GM23338 (cell line): ENCODE measurements around the gene GPI. TPM values are rescaled to one million over a fixed set of nuclear protein-coding genes. Genes with fewer than 3 reads are reported as not detected.

ENCODE experiments used
- ATAC-seq: fragments of 200-7000 bp; cut with Tn5 transposase; 3 replicates; pipeline ENCODE4 v1.9.1; 2020
- DNase-seq: peaks from one replicate; pipeline ENCODE4 v3.0.0-alpha.2; 2015; ENCODE audit warnings: low spot score
- H2AFZ ChIP-seq: fragments of 200-600 bp; sonication (generic); 2 replicates; pipeline ENCODE4 v1.8.0; 2016; ENCODE audit warnings: antibody characterized with exemption, mild to moderate bottlenecking, moderate library complexity
- H3F3A ChIP-seq: fragments of 200-600 bp; sonication (generic); replicated peaks from 2 replicates; pipeline ENCODE4 v1.8.0; 2017; ENCODE audit warnings: antibody characterized with exemption, mixed run types, low read depth
- H3K27ac ChIP-seq: fragments of 200-600 bp; sonication (generic); 2 replicates; pipeline ENCODE4 v1.6.1; 2016; ENCODE audit warnings: low read depth
- H3K27me3 ChIP-seq: fragments of 200-600 bp; sonication (generic); 2 replicates; pipeline ENCODE4 v1.8.0; 2016; ENCODE audit warnings: mild to moderate bottlenecking, mixed run types, moderate library complexity; ENCODE audit not compliant: insufficient read depth
- H3K36me3 ChIP-seq: fragments of 200-600 bp; sonication (generic); 2 replicates; pipeline ENCODE4 v1.8.0; 2016; ENCODE audit warnings: mild to moderate bottlenecking; ENCODE audit not compliant: insufficient read depth
- H3K4me1 ChIP-seq: fragments of 200-600 bp; sonication (generic); 2 replicates; pipeline ENCODE4 v1.8.0; 2016; ENCODE audit warnings: mild to moderate bottlenecking, moderate library complexity; ENCODE audit not compliant: insufficient read depth
- H3K4me2 ChIP-seq: fragments of 200-600 bp; sonication (generic); 2 replicates; pipeline ENCODE4 v1.7.1; 2017; ENCODE audit warnings: mixed run types
- H3K4me3 ChIP-seq: fragments of 200-600 bp; sonication (generic); 2 replicates; pipeline ENCODE4 v1.6.1; 2016; ENCODE audit warnings: mixed run types
- H3K79me2 ChIP-seq: fragments of 200-600 bp; sonication (generic); replicated peaks from 2 replicates; pipeline ENCODE4 v1.8.0; 2017; ENCODE audit warnings: mild to moderate bottlenecking; ENCODE audit not compliant: insufficient read depth
- H3K9me2 ChIP-seq: fragments of 200-600 bp; sonication (generic); 2 replicates; pipeline ENCODE4 v1.8.0; 2017; ENCODE audit not compliant: insufficient read depth
- H4K20me1 ChIP-seq: fragments of 200-600 bp; sonication (generic); replicated peaks from 2 replicates; pipeline ENCODE4 v1.8.0; 2017; ENCODE audit warnings: mild to moderate bottlenecking; ENCODE audit not compliant: insufficient read depth
- H3K27ac Mint-ChIP-seq: 2 replicates; pipeline ENCODE4 v1.8.0; 2020; ENCODE audit warnings: inconsistent platforms, mild to moderate bottlenecking, moderate library complexity, mixed read lengths
- H3K27me3 Mint-ChIP-seq: 3 replicates; pipeline ENCODE4 v1.8.0; 2022; ENCODE audit warnings: low read depth, mild to moderate bottlenecking, moderate library complexity, mixed read lengths, inconsistent platforms; ENCODE audit not compliant: insufficient read depth, poor library complexity
- H3K36me3 Mint-ChIP-seq: 3 replicates; pipeline ENCODE4 v1.8.0; 2021; ENCODE audit warnings: low read depth, mild to moderate bottlenecking, inconsistent platforms, moderate library complexity, mixed read lengths
- H3K4me1 Mint-ChIP-seq: 3 replicates; pipeline ENCODE4 v1.8.0; 2020; ENCODE audit warnings: mild to moderate bottlenecking, inconsistent platforms, mixed read lengths
- H3K4me3 Mint-ChIP-seq: 3 replicates; pipeline ENCODE4 v1.8.0; 2021; ENCODE audit warnings: moderate library complexity, mild to moderate bottlenecking, inconsistent platforms, mixed read lengths
- H3K9me3 Mint-ChIP-seq: 3 replicates; pipeline ENCODE4 v1.8.0; 2020; ENCODE audit warnings: moderate library complexity, mild to moderate bottlenecking, inconsistent platforms, mixed read lengths
- CREB1 ChIP-seq: fragments of 250-450 bp; sonication (Bioruptor Pico); IDR thresholded peaks from 2 replicates; pipeline ENCODE4 v1.5.0; 2020; ENCODE audit warnings: low read depth, mild to moderate bottlenecking, moderate library complexity
- CTCF ChIP-seq, 2 experiments: fragments of 200-600 bp in 1 of 2; sonication (generic) in 1 of 2; conservative IDR thresholded peaks; 2 replicates each; pipeline versions ENCODE4 v1.5.1 to v1.6.1; 2016 to 2017; ENCODE audit warnings: antibody characterized with exemption in 2 of 2, low read depth in 2 of 2, mild to moderate bottlenecking in 2 of 2, moderate library complexity in 1 of 2
- EZH2 ChIP-seq: fragments of 200-600 bp; sonication (generic); IDR thresholded peaks from one replicate; pipeline ENCODE4 v1.8.0; 2017; ENCODE audit warnings: antibody characterized with exemption, mild to moderate bottlenecking, low read depth; ENCODE audit not compliant: unreplicated experiment
- EZH2phosphoT487 ChIP-seq: fragments of 200-600 bp; sonication (generic); IDR thresholded peaks from one replicate; pipeline ENCODE4 v1.8.1; 2018; ENCODE audit warnings: antibody characterized with exemption; ENCODE audit not compliant: unreplicated experiment
- REST ChIP-seq: IDR thresholded peaks from one replicate; pipeline ENCODE4 v1.6.1; 2018; ENCODE audit warnings: antibody characterized with exemption; ENCODE audit not compliant: unreplicated experiment
- ZNF114 ChIP-seq: fragments of 250-450 bp; sonication (Bioruptor Pico); IDR thresholded peaks from 2 replicates; pipeline ENCODE4 v1.5.0; 2020; ENCODE audit warnings: mild to moderate bottlenecking, moderate library complexity
- ZNF331 ChIP-seq: fragments of 250-450 bp; sonication (Bioruptor Pico); IDR thresholded peaks from 2 replicates; pipeline ENCODE4 v1.5.0; 2020; ENCODE audit warnings: low read depth, mild to moderate bottlenecking, moderate library complexity
- polyA plus RNA-seq: library from polyadenylated mRNA; unstranded; fragments of >200 nt; fragmentation: Nextera tagmentation; extraction: Ambion mirVana; gene quantifications from 2 replicates; pipeline ENCODE4 v1.2.1, GENCODE V29; 2016
- total RNA-seq: library from RNA; depleted of rRNA; stranded (reverse); fragments of >200 nt; shearing (Covaris generic); gene quantifications from 2 replicates; pipeline ENCODE4 v1.2.3, GENCODE V29; 2014

The GPI gene
- total and polyA plus RNA-seq, 2 experiments from 2014 or later, result 136 to 327 TPM

GRCh38 chr19:34408411-34408810 lies 43.4 kb downstream of the GPI start (continued):
- no peak for TF ChIP-seq REST
- no peak for TF ChIP-seq ZNF114 (CRISPR knock-in tag)

DNA sequence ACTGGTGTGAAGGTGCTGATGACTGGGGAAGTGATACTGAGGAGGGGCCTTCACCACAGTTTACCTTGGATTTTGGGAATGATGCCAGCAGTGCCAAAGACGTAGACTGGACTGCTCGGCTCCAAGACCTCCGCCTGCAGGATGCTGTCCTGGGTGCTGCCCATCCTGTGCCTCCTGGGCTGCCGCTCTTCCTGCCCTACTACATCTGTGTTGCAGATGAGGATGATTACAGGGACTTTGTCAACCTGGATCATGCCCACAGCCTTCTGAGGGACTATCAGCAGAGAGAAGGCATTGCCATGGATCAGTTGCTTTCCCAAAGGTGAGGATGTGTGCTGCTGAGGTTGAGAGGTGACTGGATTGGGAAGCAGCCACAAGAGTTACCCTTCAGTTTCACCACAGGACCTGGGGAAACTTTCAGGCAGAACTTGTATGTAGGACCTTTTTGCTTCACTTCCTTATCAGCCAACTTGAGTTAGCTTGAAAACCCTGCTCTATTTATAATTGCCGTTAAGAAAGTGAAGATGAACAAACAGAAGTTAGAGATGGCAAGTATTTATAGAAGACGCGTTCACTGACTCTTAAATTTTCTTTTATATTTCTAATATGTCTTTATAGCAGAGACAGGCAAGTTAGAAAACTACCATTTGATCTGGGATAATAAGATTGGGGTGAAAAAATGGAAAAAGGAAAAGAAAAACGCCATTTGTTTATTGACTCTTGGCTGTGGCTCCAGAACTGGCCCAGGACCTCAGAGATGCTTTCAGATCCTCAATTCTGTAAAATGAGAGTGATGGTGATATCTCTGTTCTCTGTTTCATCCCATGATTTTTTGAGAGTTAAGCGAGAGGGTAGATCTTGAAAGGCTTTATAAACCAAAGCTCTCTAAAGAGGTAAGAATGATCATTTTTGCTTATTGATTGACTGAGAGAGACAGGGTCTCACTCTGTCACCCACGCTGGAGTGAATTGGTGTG lies 44.5 kb downstream of the GPI start:
- Mint-ChIP-seq H3K27me3 (peaks cover 2% of the 10 kb centered on the region), H3K4me1 (peaks cover 3% of the 10 kb centered on the region; the same call in 1 of the 3 replicates), H3K36me3 (peaks cover 62% of the 10 kb centered on the region), H3K4me3 (no peak overlapping the region), H3K27ac (no peak overlapping the region), H3K9me3 (no peaks in the 10 kb centered on the region)
- Histone ChIP-seq H3K79me2 (peaks cover 47% of the 10 kb centered on the region), H3K27ac (no peak overlapping the region), H3K36me3 (peaks cover 26% of the 10 kb centered on the region), H4K20me1 (peaks cover 15% of the 10 kb centered on the region), H3K27me3 (no peaks in the 10 kb centered on the region), H3K4me2 (no peak overlapping the region), H2AFZ (no peak overlapping the region), H3K9me2 (no peaks in the 10 kb centered on the region), H3F3A (no peaks in the 10 kb centered on the region; the same call in 1 of the 2 replicates), H3K4me3 (no peak overlapping the region), H3K4me1 (peaks cover 7% of the 10 kb centered on the region; the same call in 1 of the 2 replicates)
- no peak for ATAC-seq
- TF ChIP-seq EZH2 (no peak), EZH2phosphoT487 (no peak), CTCF (conservative IDR thresholded peaks at IDR 0.05; ENCODE audit: low read depth in 2 of 2) (no peak), CREB1 (no peak), ZNF331 (CRISPR knock-in tag) (no peak)
- DNase-seq, result no peak
